ENCODE data around the gene RP9. TPM values are rescaled to one million over a fixed set of nuclear protein-coding genes. Genes with fewer than 3 reads are reported as not detected.
"Not testable (repeated sequence)": the region's sequence is repeated elsewhere in the genome, so short reads cannot be mapped to it uniquely, and the experiment has no call there.

Gene RP9
- polyA plus RNA-seq, 1 donor = 25.5 TPM

GRCh38 chr7:33101906-33102305, 7.3 kb downstream of the RP9 start:
- no peak for DNase-seq (ENCODE audit: low read depth)

- no peak for DNase-seq (ENCODE audit: low read depth)
These were observed 8.4 kb downstream of the RP9 start for GRCh38 chr7:33100770-33101169.

GRCh38 chr7:33099154-33099940, 9.9 kb downstream of the RP9 start:
- DNase-seq (ENCODE audit: low read depth) = no peak

- DNase-seq (ENCODE audit: low read depth) = not testable (repeated sequence)
These were observed 14.4 kb downstream of the RP9 start for GRCh38 chr7:33094745-33095275.

- no peak for DNase-seq (ENCODE audit: low read depth)
These were observed 15.9 kb downstream of the RP9 start for GRCh38 chr7:33093266-33093665.

- no peak for DNase-seq (ENCODE audit: low read depth)
These were observed 17.5 kb downstream of the RP9 start for GRCh38 chr7:33091641-33092191.

- DNase-seq (ENCODE audit: low read depth) = no peak
These were observed 18.1 kb downstream of the RP9 start for GRCh38 chr7:33091111-33091531.

GRCh38 chr7:33089142-33089541, 20.1 kb downstream of the RP9 start:
- DNase-seq (ENCODE audit: low read depth) = no peak

GRCh38 chr7:33087858-33088257, 21.3 kb downstream of the RP9 start:
- DNase-seq (ENCODE audit: low read depth) = no peak

- no peak for DNase-seq (ENCODE audit: low read depth)
These were observed 21.8 kb downstream of the RP9 start for GRCh38 chr7:33087356-33087755.

- DNase-seq (ENCODE audit: low read depth) = no peak
These were observed 29.2 kb downstream of the RP9 start for GRCh38 chr7:33079763-33080690.

- DNase-seq (ENCODE audit: low read depth) = no peak
These were observed 30.1 kb downstream of the RP9 start for GRCh38 chr7:33079096-33079495.

- no peak for DNase-seq (ENCODE audit: low read depth)
These were observed 32.5 kb downstream of the RP9 start for GRCh38 chr7:33076737-33077136.

- no peak for DNase-seq (ENCODE audit: low read depth)
These were observed 33.2 kb downstream of the RP9 start for GRCh38 chr7:33075818-33076518.

- DNase-seq (ENCODE audit: low read depth) = no peak
These were observed 36.0 kb downstream of the RP9 start for GRCh38 chr7:33073243-33073642.

- no peak for DNase-seq (ENCODE audit: low read depth)
These were observed 36.7 kb downstream of the RP9 start for GRCh38 chr7:33072471-33072870.

GRCh38 chr7:33070831-33071230, 38.4 kb downstream of the RP9 start:
- DNase-seq (ENCODE audit: low read depth) = no peak

- no peak for DNase-seq (ENCODE audit: low read depth)
These were observed 38.9 kb downstream of the RP9 start for GRCh38 chr7:33070277-33070676.

GRCh38 chr7:33067921-33068320, 41.3 kb downstream of the RP9 start:
- no peak for DNase-seq (ENCODE audit: low read depth)

GRCh38 chr7:33066771-33067170, 42.4 kb downstream of the RP9 start:
- no peak for DNase-seq (ENCODE audit: low read depth)

GRCh38 chr7:33065981-33066380, 43.2 kb downstream of the RP9 start:
- no peak for DNase-seq (ENCODE audit: low read depth)

Measured in forelimb muscle (tissue), 1 donor.